CD4-positive, alpha-beta T cell treated with Interferon gamma for 1 hour (primary cell): ENCODE measurements around the gene CARD9.
"Not testable (repeated sequence)": the region's sequence is repeated elsewhere in the genome, so short reads cannot be mapped to it uniquely, and the experiment has no call there.

Experiments used
- DNase-seq: peaks from one replicate; pipeline ENCODE4 v3.0.0-alpha.2; 2020

Gene CARD9

GRCh38 chr9:136373300-136374182 is at the start of gene CARD9:
CARD9 (minus strand) TSS chr9:136373669; CDS start chr9:136372078, 1,591 bp downstream.
- peak; percentile 43 for DNase-seq

- no peak for DNase-seq
Observed at GRCh38 chr9:136422876-136423275, 49.4 kb upstream of the CARD9 start.

- no peak for DNase-seq
Observed at GRCh38 chr9:136421791-136422190, 48.3 kb upstream of the CARD9 start.

GRCh38 chr9:136419092-136419420 is 45.6 kb upstream of the CARD9 start:
- no peak for DNase-seq

- DNase-seq, result no peak
Observed at GRCh38 chr9:136418182-136419091, 45.0 kb upstream of the CARD9 start.

GRCh38 chr9:136416914-136417313 is 43.4 kb upstream of the CARD9 start:
- DNase-seq, result no peak

GRCh38 chr9:136416427-136416826 is 43.0 kb upstream of the CARD9 start:
- no peak for DNase-seq

- DNase-seq, result no peak
Observed at GRCh38 chr9:136412962-136413361, 39.5 kb upstream of the CARD9 start.

- no peak for DNase-seq
Observed at GRCh38 chr9:136411378-136411777, 37.9 kb upstream of the CARD9 start.

- peak; percentile 91 for DNase-seq
Observed at GRCh38 chr9:136410500-136411287, 37.2 kb upstream of the CARD9 start, which contains the start of the genes ENTR1 and PMPCA. ENTR1 (minus strand) TSS chr9:136410614; CDS start chr9:136410397, 217 bp downstream. PMPCA (plus strand) TSS chr9:136410658; CDS start chr9:136410669, 11 bp downstream.

GRCh38 chr9:136409557-136410455 is 36.3 kb upstream of the CARD9 start:
- DNase-seq, result peak; percentile 16

GRCh38 chr9:136407911-136408310 is 34.4 kb upstream of the CARD9 start:
- DNase-seq, result no peak

GRCh38 chr9:136407061-136407460 is 33.6 kb upstream of the CARD9 start:
- not testable (repeated sequence) for DNase-seq

GRCh38 chr9:136405904-136406303 is 32.4 kb upstream of the CARD9 start:
- not testable (repeated sequence) for DNase-seq

- DNase-seq, result no peak
Observed at GRCh38 chr9:136405481-136405880, 32.0 kb upstream of the CARD9 start.

- no peak for DNase-seq
Observed at GRCh38 chr9:136404801-136405136, 31.3 kb upstream of the CARD9 start.

GRCh38 chr9:136403915-136404800 is 30.7 kb upstream of the CARD9 start:
- DNase-seq, result no peak

GRCh38 chr9:136403538-136403914 is 30.1 kb upstream of the CARD9 start:
- peak; percentile 74 for DNase-seq

- DNase-seq, result no peak
Observed at GRCh38 chr9:136402067-136402466, 28.6 kb upstream of the CARD9 start.

- DNase-seq, result no peak
Observed at GRCh38 chr9:136401173-136401922, 27.9 kb upstream of the CARD9 start.
